Loucy (cell line): ENCODE data around the gene DEUP1.

Experiments
- H2AFZ ChIP-seq: fragments of 200-600 bp; sonication (generic); 2 replicates; pipeline ENCODE4 v1.6.0; 2016; ENCODE audit warnings: antibody characterized with exemption, mild to moderate bottlenecking, low read length, moderate library complexity
- H3F3A ChIP-seq: fragments of 200-600 bp; 2 replicates; pipeline ENCODE4 v1.6.0; 2016; ENCODE audit warnings: antibody characterized with exemption, low read depth, mild to moderate bottlenecking
- H3K27me3 ChIP-seq: fragments of 200-600 bp; sonication (generic); 2 replicates; pipeline ENCODE4 v1.6.1; 2014; ENCODE audit warnings: low read length, mild to moderate bottlenecking; ENCODE audit not compliant: insufficient read depth, poor library complexity, severe bottlenecking
- H3K36me3 ChIP-seq: fragments of 200-600 bp; sonication (generic); 2 replicates; pipeline ENCODE4 v1.6.1; 2016; ENCODE audit warnings: low read length; ENCODE audit not compliant: insufficient read depth
- H3K4me1 ChIP-seq: fragments of 200-600 bp; sonication (generic); 2 replicates; pipeline ENCODE4 v1.5.1; 2014; ENCODE audit warnings: low read length, mild to moderate bottlenecking; ENCODE audit not compliant: insufficient read depth, poor library complexity, severe bottlenecking
- H3K4me2 ChIP-seq: fragments of 200-600 bp; sonication (generic); 2 replicates; pipeline ENCODE4 v1.6.0; 2014; ENCODE audit warnings: antibody characterized with exemption, low read length, low read depth, mild to moderate bottlenecking; ENCODE audit not compliant: poor library complexity, severe bottlenecking
- H3K4me3 ChIP-seq: fragments of 200-600 bp; sonication (generic); 2 replicates; pipeline ENCODE4 v1.5.1; 2014; ENCODE audit warnings: low read length, mild to moderate bottlenecking, mixed read lengths; ENCODE audit not compliant: poor library complexity, severe bottlenecking
- H3K79me2 ChIP-seq: fragments of 200-600 bp; sonication (generic); 2 replicates; pipeline ENCODE4 v1.6.1; 2014; ENCODE audit warnings: low read length; ENCODE audit not compliant: insufficient read depth
- H3K9ac ChIP-seq: fragments of 200-600 bp; sonication (generic); 2 replicates; pipeline ENCODE4 v1.6.0; 2014; ENCODE audit warnings: mild to moderate bottlenecking, low read depth, low read length, moderate library complexity; ENCODE audit not compliant: poor library complexity, severe bottlenecking
- H3K9me2 ChIP-seq: fragments of 200-600 bp; sonication (generic); replicated peaks from 2 replicates; pipeline ENCODE4 v1.6.1; 2016; ENCODE audit warnings: low read depth, low read length, mixed read lengths
- H3K9me3 ChIP-seq: fragments of 200-600 bp; sonication (generic); 2 replicates; pipeline ENCODE4 v1.6.1; 2014; ENCODE audit warnings: mild to moderate bottlenecking, antibody characterized with exemption, low read length, low read depth; ENCODE audit not compliant: insufficient read depth
- H4K20me1 ChIP-seq: fragments of 200-600 bp; sonication (generic); 2 replicates; pipeline ENCODE4 v1.6.0; 2014; ENCODE audit warnings: antibody characterized with exemption, low read length, mild to moderate bottlenecking; ENCODE audit not compliant: insufficient read depth, poor library complexity, severe bottlenecking
- EZH2phosphoT487 ChIP-seq: fragments of 200-600 bp; IDR thresholded peaks from 2 replicates; pipeline ENCODE4 v1.6.1; 2018; ENCODE audit warnings: antibody characterized with exemption, mild to moderate bottlenecking, moderate library complexity, borderline replicate concordance
- TF ChIP-seq, protein P1 (sequence below): fragments of 200-600 bp; sonication (generic); conservative IDR thresholded peaks from 2 replicates; pipeline ENCODE4 v1.5.1; 2014; ENCODE audit warnings: mild to moderate bottlenecking, antibody characterized with exemption, low read length

DEUP1 gene

DNA sequence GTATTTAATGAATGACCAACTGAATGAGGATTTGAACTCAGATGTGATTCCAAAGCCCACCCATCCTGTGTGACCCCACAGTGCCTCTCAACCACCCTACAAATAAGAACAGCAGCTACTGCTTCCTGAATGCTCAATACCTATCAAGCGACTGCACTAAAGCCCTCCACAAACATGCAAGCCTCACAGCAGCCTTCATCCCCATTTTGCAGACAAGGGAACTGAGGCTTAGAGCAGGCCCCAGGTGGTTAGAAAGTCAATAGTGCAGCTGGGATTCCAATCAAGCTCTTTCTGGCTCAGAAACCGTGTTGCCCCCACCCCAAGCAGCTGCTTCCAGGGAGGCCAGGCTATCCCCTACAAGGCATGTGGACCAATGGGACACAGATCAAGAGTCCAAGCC lies 155.4 kb downstream of the DEUP1 start:
- H3K9me2 ChIP-seq = no peaks in the 10 kb centered on the region
- H4K20me1 ChIP-seq = no peaks in the 10 kb centered on the region
- no peaks in the 10 kb centered on the region for H3K27me3 ChIP-seq
- TF ChIP-seq EZH2phosphoT487 = no peak
- TF ChIP-seq, protein P1, sequence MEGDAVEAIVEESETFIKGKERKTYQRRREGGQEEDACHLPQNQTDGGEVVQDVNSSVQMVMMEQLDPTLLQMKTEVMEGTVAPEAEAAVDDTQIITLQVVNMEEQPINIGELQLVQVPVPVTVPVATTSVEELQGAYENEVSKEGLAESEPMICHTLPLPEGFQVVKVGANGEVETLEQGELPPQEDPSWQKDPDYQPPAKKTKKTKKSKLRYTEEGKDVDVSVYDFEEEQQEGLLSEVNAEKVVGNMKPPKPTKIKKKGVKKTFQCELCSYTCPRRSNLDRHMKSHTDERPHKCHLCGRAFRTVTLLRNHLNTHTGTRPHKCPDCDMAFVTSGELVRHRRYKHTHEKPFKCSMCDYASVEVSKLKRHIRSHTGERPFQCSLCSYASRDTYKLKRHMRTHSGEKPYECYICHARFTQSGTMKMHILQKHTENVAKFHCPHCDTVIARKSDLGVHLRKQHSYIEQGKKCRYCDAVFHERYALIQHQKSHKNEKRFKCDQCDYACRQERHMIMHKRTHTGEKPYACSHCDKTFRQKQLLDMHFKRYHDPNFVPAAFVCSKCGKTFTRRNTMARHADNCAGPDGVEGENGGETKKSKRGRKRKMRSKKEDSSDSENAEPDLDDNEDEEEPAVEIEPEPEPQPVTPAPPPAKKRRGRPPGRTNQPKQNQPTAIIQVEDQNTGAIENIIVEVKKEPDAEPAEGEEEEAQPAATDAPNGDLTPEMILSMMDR = no peak
- H3K36me3 ChIP-seq = peaks cover 6% of the 10 kb centered on the region; the same call in 1 of the 2 replicates
- H3K4me3 ChIP-seq = no peak overlapping the region
- no peak overlapping the region for H3K4me2 ChIP-seq
- H3K9ac ChIP-seq = no peak overlapping the region
- H3K9me3 ChIP-seq = no peaks in the 10 kb centered on the region
- no peaks in the 10 kb centered on the region for H3K4me1 ChIP-seq
- no peak overlapping the region for H2AFZ ChIP-seq
- H3K79me2 ChIP-seq = no peaks in the 10 kb centered on the region
- no peaks in the 10 kb centered on the region for H3F3A ChIP-seq

DNA sequence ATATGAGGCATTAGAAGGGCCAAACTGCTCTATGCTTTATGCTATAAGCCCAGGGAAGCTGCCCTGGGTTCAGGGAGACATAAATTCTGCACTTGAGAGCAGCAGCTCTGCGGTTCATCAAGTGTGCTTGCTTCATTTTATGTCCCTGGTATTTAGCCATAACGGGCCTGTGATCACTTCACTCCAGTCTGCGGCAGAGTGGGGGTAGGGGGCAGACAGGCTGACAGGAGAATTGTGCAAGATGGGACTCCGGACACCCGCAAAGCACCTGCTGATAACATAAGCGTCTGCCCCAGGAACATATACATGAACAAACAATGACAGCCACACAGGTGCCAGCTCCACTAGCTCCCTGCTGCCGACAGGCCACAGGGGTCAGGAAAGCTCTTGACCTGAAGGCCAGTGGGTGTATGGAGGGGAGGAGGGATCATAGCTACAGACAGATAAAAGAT lies 156.5 kb downstream of the DEUP1 start:
- H3K4me3 ChIP-seq = no peak overlapping the region
- H3K79me2 ChIP-seq = no peaks in the 10 kb centered on the region
- H3K9me3 ChIP-seq = no peaks in the 10 kb centered on the region
- H3K27me3 ChIP-seq = no peaks in the 10 kb centered on the region
- H3K4me1 ChIP-seq = no peaks in the 10 kb centered on the region
- H3K36me3 ChIP-seq = peaks cover 6% of the 10 kb centered on the region; the same call in 1 of the 2 replicates
- no peak overlapping the region for H3K9ac ChIP-seq
- no peak overlapping the region for H3K4me2 ChIP-seq
- no peaks in the 10 kb centered on the region for H3K9me2 ChIP-seq
- H3F3A ChIP-seq = no peaks in the 10 kb centered on the region
- no peak overlapping the region for H2AFZ ChIP-seq
- no peaks in the 10 kb centered on the region for H4K20me1 ChIP-seq
- no peak for TF ChIP-seq EZH2phosphoT487
- TF ChIP-seq, protein P1 = no peak
